ENCODE data around the gene SUSD1.

DNA sequence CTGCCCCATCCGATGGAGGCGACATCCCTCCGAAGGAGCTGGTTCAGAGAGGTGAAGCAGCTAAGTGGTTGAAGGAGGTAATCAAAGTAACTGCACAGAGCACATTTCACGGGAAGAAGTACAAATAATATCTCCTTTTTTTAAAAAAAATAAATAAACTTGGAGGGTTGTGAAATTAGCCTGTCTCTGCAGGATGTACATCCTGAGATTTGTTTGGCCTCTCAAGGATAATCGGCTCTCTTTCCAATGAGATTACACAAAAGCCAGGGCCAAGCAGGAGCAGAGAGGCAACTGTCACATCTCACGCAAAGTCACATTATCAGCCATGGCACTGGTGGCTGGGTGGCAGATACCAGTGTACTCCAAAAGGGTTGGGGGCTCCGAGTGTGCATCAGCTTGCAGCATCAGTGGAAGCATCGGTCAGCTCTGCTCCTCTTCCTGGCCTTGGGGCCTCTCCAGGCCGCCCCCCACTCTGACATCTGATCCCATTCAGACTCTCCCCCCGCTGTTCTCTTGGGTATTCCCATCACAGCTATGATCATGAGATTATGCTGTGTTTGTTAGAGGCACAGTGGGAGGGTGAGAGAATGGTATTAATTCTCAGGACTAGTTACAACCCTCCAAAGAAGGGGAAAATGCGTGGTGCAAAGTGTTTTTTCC lies 168.6 kb downstream of the SUSD1 start:
- TF ChIP-seq, protein P1, sequence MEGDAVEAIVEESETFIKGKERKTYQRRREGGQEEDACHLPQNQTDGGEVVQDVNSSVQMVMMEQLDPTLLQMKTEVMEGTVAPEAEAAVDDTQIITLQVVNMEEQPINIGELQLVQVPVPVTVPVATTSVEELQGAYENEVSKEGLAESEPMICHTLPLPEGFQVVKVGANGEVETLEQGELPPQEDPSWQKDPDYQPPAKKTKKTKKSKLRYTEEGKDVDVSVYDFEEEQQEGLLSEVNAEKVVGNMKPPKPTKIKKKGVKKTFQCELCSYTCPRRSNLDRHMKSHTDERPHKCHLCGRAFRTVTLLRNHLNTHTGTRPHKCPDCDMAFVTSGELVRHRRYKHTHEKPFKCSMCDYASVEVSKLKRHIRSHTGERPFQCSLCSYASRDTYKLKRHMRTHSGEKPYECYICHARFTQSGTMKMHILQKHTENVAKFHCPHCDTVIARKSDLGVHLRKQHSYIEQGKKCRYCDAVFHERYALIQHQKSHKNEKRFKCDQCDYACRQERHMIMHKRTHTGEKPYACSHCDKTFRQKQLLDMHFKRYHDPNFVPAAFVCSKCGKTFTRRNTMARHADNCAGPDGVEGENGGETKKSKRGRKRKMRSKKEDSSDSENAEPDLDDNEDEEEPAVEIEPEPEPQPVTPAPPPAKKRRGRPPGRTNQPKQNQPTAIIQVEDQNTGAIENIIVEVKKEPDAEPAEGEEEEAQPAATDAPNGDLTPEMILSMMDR (conservative IDR thresholded peaks at IDR 0.05; ENCODE audit: low read depth, low read length), result no peak
- TF ChIP-seq EZH2phosphoT487 (IDR thresholded peaks at IDR 0.05; ENCODE audit: borderline replicate concordance, low read length), result no peak
- no peak for TF ChIP-seq EZH2 (IDR thresholded peaks at IDR 0.05; ENCODE audit: low read length, unreplicated experiment)

Data from PC-3 (cell line).